IPS-NIHi7 (cell line): ENCODE results near the gene ID2.
"Not testable (repeated sequence)": the region's sequence is repeated elsewhere in the genome, so short reads cannot be mapped to it uniquely, and the experiment has no call there.

ENCODE experiments used
- DNase-seq: peaks from one replicate; pipeline ENCODE4 v3.0.0; 2012; ENCODE audit warnings: mixed read lengths; ENCODE audit errors: extremely low spot score

The ID2 gene

DNA sequence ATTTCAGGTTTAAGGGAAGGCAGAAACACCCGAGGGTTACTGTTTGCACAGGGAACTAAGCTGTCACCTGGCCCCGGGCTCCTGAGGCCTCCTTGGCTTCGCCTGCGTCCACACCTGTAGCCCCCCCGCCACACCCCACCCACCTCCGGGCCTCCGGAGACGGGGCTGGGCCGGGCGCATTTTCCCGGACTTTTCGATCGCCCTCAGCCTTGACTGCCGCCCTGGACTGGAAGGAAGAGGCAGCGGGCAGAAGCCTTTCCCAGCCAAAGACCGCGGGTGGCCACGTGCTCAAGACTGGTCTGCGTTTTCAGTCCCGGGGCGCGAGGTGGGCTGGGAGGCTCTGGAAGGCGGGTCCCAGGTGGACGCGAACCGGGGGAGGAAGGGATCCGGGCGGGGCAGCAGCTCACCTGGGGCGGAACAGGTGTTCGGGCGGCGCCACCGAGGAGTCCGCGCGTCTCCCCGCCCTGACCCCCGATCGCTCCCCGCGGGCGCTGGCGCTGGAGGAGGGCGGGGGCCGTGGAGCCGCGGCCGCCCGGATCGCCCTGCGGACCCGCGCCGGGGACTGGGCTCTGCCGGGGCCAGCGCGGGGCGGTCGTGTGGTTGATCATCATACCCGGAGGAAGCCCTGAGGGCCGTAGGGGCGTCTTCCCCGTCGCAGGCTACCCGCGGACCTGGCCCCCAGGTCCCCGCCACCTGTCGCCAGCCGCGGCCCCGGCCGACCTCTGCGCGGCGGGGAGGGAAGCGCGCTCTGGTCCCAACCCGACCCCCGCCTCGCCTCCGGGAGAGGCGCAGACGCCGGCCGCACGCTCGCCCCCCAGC is 3.2 kb downstream of the ID2 start:
- DNase-seq = peak; percentile 45

- DNase-seq = peak; percentile 79
Measured at GRCh38 chr2:8685697-8686358, 4.0 kb downstream of the ID2 start.

- DNase-seq = no peak
Measured at GRCh38 chr2:8691859-8692437, 10.1 kb downstream of the ID2 start.

- no peak for DNase-seq
Measured at GRCh38 chr2:8692783-8693156, 10.9 kb downstream of the ID2 start.

- peak; percentile 73 for DNase-seq
Measured at GRCh38 chr2:8693157-8693821, 11.4 kb downstream of the ID2 start.

- no peak for DNase-seq
Measured at GRCh38 chr2:8694737-8695136, 12.9 kb downstream of the ID2 start.

DNA sequence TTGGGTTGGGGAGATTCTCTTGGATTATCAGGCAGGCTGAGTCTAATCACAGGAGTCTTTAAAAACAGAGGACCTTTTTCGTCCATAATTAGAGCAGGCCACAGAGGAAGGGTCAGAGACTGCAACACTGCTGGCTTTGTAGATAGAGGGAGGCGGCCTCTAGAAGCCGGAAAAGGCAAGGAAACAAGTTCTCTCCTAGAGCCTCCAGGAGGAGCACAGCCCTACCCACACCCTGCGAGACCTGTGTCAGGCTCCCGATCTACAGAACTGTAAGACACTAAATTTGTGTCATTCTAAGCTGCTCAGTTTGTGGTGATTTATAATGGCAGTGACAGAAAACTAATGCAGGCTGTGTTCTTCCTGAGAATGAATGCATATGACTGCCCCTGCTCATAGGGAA is 15.3 kb downstream of the ID2 start:
- no peak for DNase-seq

GRCh38 chr2:8699839-8700238 is 18.0 kb downstream of the ID2 start:
- no peak for DNase-seq

- DNase-seq = no peak
Measured at GRCh38 chr2:8701681-8702379, 20.0 kb downstream of the ID2 start.

- no peak for DNase-seq
Measured at GRCh38 chr2:8704906-8705305, 23.1 kb downstream of the ID2 start.

DNA sequence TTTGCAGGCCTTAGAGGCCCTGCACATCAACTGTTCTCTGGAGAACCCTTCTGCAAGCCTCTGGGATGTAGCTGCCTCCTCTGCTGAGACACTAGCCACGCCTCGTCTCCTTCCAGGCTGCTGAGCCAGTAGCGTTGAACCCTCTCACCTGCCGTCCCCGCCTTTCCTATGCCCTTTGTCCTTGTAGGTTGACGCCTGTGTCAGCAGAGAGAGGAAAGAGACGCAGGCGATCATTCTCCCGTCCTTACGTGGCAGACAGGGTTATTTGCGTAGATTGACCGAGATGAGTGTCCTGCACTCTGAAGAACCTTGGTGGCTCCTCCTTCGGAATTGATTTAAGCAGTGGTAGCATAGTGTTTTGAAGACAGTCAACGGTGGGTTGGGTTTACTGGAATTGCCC is 27.8 kb downstream of the ID2 start:
- DNase-seq = no peak

DNA sequence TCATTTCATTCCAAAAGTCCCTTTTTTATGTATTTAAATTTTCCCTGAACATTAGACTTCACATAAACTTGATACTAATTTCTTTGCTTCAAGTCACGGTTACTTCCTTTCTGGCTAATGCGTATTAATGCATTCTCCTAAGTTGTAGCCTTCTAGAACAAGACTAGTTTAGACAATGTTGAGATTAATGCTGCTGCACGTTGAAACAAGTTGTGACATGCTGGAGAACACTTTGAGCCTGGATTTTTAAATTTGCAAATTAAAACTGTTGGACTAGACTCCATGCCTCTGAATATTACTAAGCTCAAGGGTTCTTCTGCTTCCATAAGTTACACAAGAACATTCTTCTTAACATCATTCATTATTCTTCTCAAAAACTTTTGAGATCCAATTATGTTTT is 29.1 kb downstream of the ID2 start:
- no peak for DNase-seq

- no peak for DNase-seq
Measured at GRCh38 chr2:8714283-8714682, 32.4 kb downstream of the ID2 start.

DNA sequence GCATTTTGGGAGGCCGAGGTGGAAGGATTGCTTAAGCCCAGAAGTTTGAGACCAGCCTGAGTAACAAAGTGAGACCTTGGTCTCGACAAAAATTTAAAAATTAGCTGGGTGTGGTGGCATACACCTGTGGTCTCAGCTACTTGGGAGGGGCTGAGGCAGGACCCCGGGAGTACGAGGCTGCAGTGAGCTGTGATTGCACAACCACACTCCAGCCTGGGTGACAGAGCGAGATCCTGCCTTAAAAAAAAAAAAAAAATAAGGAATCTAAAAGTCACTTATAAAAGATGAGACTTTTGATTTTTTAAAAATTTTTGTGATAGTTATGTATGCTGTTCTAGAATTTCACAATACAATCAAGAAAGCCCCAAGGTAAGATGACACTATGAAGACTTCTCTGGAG is 33.1 kb downstream of the ID2 start:
- DNase-seq = no peak

DNA sequence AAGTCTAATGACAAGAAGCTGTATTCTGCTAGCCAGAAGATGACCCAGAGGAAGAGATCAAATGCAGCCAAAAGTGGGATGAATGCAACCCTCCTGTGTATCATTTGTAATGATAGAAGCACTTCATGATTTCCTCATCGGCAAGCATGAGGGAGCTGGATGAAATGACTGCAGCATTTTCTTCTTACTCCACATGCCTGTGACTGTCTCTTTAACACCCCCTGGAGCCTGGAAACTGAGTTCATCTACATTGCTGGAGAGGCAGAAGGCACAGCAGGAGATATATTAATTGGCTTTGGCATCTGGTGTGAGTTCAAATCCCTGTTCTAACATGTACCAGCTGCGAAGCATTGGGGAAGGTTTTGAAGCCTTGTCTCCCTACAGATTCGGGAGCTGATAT is 37.7 kb downstream of the ID2 start:
- DNase-seq = no peak

GRCh38 chr2:8720741-8721140 is 38.9 kb downstream of the ID2 start:
- no peak for DNase-seq

DNA sequence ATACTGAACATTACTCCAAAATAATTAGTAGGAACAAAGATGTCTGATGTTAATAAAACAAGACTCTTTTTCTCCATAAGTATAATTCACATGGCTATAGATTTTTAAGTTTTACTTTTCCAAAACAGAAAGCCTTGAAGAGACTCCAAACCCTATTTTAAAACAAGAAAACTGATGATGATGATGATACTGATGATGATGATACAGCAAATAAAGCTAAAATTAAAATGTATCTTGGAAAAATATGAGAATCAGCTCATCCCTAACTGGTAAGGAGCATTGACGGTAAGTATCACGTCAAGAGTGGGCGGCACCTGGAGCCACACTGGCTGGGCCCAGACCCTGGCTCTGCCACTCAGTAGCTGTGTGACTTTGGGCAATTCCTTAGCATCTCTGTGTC is 39.6 kb downstream of the ID2 start:
- no peak for DNase-seq

DNA sequence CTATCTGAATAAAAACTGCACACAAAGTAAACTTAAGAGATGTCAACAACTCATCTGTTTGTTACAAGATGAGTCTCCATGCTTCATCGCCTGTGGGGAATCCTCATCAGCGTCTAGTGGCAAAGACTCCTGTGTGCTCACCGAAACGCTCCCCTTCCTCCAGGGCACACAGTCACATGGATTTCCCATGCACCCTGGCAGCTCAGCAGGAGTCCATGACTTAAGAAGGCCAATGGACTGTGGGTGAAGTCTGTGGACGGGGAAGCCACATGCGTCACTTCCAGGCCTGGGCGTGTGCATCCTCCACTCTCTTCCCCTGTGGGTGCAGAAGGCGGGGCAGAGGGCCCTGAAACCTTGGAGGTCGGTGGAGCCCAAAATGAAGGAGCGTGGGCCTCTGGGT is 41.1 kb downstream of the ID2 start:
- no peak for DNase-seq

GRCh38 chr2:8725838-8726237 is 44.0 kb downstream of the ID2 start:
- DNase-seq = no peak

DNA sequence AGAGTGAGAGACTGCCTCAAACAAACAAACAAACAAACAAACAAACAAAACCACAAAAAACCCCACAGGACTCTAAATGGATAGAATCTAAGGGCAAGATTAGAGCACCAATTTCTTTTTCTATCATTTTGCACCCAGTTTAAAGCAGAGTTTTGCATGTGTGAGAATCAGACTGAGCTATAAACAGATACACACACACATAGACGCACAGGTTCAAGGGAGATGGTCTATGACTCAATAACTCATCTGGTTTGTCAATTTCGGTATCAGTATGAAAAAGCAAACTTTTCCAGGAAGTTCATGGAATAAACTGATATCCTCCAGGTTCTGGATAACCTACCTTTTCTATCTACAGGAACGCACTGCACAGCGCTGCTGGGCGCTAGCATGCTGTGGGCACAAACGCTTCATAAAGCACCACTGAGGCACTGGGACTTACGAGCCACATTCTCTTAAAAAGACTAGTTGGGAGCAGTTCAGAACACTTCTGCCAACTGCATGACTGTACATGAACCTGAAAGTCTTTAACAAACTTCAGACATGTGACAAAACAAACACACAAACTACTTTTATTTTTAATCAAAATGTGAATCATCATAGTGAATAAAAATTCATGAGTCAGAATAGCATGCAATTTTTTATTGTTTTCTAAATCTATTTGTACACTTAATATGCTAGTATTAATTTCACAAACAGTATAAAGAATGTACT is 46.6 kb downstream of the ID2 start:
- no peak for DNase-seq

- not testable (repeated sequence) for DNase-seq
Measured at GRCh38 chr2:8729101-8729500, 47.2 kb downstream of the ID2 start.
